ENCODE measurements around the gene CCN5.

- TF ChIP-seq CTCF (IDR thresholded peaks at IDR 0.05) (no peak), POLR2A (IDR thresholded peaks at IDR 0.05) (no peak)
Measured at GRCh38 chr20:44728801-44729443, 13.8 kb downstream of the CCN5 start.

Data from ovary (tissue), 3 donors.